WTC11 (cell line): ENCODE measurements around the gene RANGRF. TPM values are rescaled to one million over a fixed set of nuclear protein-coding genes. Genes with fewer than 3 reads are reported as not detected.

ENCODE experiments used
- ATAC-seq: fragments of 200-7000 bp; cut with Tn5 transposase; 2 replicates; pipeline ENCODE4 v1.10.0; 2021; ENCODE audit warnings: mild to moderate bottlenecking, moderate library complexity
- CTCF ChIA-PET: fragments of 300-600 bp; sonication (Branson Sonifier 250); formaldehyde crosslinking; loops from one replicate; lab custom pipeline; 2021; ENCODE audit warnings: antibody characterized with exemption; lab: Charles Lee
- POLR2A ChIA-PET: fragments of 350-600 bp; sonication (Branson Sonifier 250); formaldehyde crosslinking; loops from one replicate; lab custom pipeline; 2021; ENCODE audit warnings: antibody characterized with exemption; lab: Charles Lee
- DNase-seq: peaks from one replicate; pipeline ENCODE4 v3.0.0; 2021; ENCODE audit warnings: low spot score
- H3K27ac Mint-ChIP-seq: 2 replicates; pipeline ENCODE4 v1.8.0; 2021; ENCODE audit warnings: mixed read lengths
- H3K27me3 Mint-ChIP-seq: 2 replicates; pipeline ENCODE4 v1.8.0; 2021; ENCODE audit warnings: low read depth, mild to moderate bottlenecking, moderate library complexity, mixed read lengths
- H3K36me3 Mint-ChIP-seq: 2 replicates; pipeline ENCODE4 v1.8.0; 2021; ENCODE audit warnings: mixed read lengths
- H3K4me1 Mint-ChIP-seq: 2 replicates; pipeline ENCODE4 v1.8.0; 2022; ENCODE audit warnings: mixed read lengths
- H3K4me3 Mint-ChIP-seq: 2 replicates; pipeline ENCODE4 v1.8.0; 2021; ENCODE audit warnings: mild to moderate bottlenecking, moderate library complexity, mixed read lengths
- H3K9me3 Mint-ChIP-seq: 2 replicates; pipeline ENCODE4 v1.8.0; 2021; ENCODE audit warnings: mixed read lengths
- ARID4B ChIP-seq: sonication (generic); formaldehyde crosslinking; IDR thresholded peaks from 2 replicates; pipeline ENCODE4 v1.8.0; 2023; ENCODE audit warnings: missing genetic modification reagents, mild to moderate bottlenecking, borderline replicate concordance
- CBFB ChIP-seq: sonication (generic); formaldehyde crosslinking; IDR thresholded peaks from 2 replicates; pipeline ENCODE4 v1.8.1; 2022; ENCODE audit warnings: mild to moderate bottlenecking, low read depth, missing genetic modification reagents
- E2F5 ChIP-seq: sonication (generic); formaldehyde crosslinking; IDR thresholded peaks from 2 replicates; pipeline ENCODE4 v1.8.1; 2022; ENCODE audit warnings: mild to moderate bottlenecking, moderate library complexity, missing genetic modification reagents
- ELF4 ChIP-seq: sonication (generic); formaldehyde crosslinking; IDR thresholded peaks from 2 replicates; pipeline ENCODE4 v1.8.1; 2022; ENCODE audit warnings: low read depth, mild to moderate bottlenecking, moderate library complexity, missing genetic modification reagents
- ERG ChIP-seq: fragments of 250-450 bp; sonication (Bioruptor Pico); IDR thresholded peaks from 2 replicates; pipeline ENCODE4 v1.8.0; 2021; ENCODE audit warnings: mild to moderate bottlenecking
- ESRRA ChIP-seq: sonication (generic); formaldehyde crosslinking; IDR thresholded peaks from 2 replicates; pipeline ENCODE4 v1.8.1; 2022; ENCODE audit warnings: mild to moderate bottlenecking, missing genetic modification reagents, borderline replicate concordance
- GRHL2 ChIP-seq: fragments of 250-450 bp; sonication (Bioruptor Pico); IDR thresholded peaks from 2 replicates; pipeline ENCODE4 v1.8.0; 2022; ENCODE audit warnings: mild to moderate bottlenecking, moderate library complexity; ENCODE audit not compliant: insufficient replicate concordance, severe bottlenecking
- HMGA2 ChIP-seq: fragments of 250-450 bp; sonication (Bioruptor Pico); IDR thresholded peaks from 2 replicates; pipeline ENCODE4 v1.4.0; 2021; ENCODE audit warnings: mild to moderate bottlenecking, moderate library complexity
- NFE2L1 ChIP-seq: sonication (generic); formaldehyde crosslinking; IDR thresholded peaks from 2 replicates; pipeline ENCODE4 v1.8.1; 2023; ENCODE audit warnings: missing genetic modification reagents
- NR1H2 ChIP-seq: sonication (generic); formaldehyde crosslinking; IDR thresholded peaks from 2 replicates; pipeline ENCODE4 v1.9.0; 2021; ENCODE audit warnings: mild to moderate bottlenecking, moderate library complexity, missing genetic modification reagents
- NR2C2 ChIP-seq: sonication (generic); formaldehyde crosslinking; IDR thresholded peaks from 2 replicates; pipeline ENCODE4 v1.8.0; 2022; ENCODE audit warnings: mild to moderate bottlenecking, missing genetic modification reagents
- SMAD3 ChIP-seq: sonication (generic); formaldehyde crosslinking; IDR thresholded peaks from 2 replicates; pipeline ENCODE4 v1.8.0; 2022; ENCODE audit warnings: missing genetic modification reagents, mild to moderate bottlenecking, borderline replicate concordance
- TCF7 ChIP-seq: sonication (generic); formaldehyde crosslinking; IDR thresholded peaks from 2 replicates; pipeline ENCODE4 v1.8.0; 2022; ENCODE audit warnings: mild to moderate bottlenecking, low read depth, missing genetic modification reagents, moderate library complexity
- TEAD1 ChIP-seq: sonication (generic); formaldehyde crosslinking; IDR thresholded peaks from 2 replicates; pipeline ENCODE4 v1.8.0; 2022; ENCODE audit warnings: mild to moderate bottlenecking, missing genetic modification reagents
- TEAD4 ChIP-seq: sonication (generic); formaldehyde crosslinking; IDR thresholded peaks from 2 replicates; pipeline ENCODE4 v1.8.0; 2022; ENCODE audit warnings: mild to moderate bottlenecking, missing genetic modification reagents
- TP53 ChIP-seq: sonication (generic); formaldehyde crosslinking; IDR thresholded peaks from 2 replicates; pipeline ENCODE4 v1.8.1; 2023; ENCODE audit warnings: mild to moderate bottlenecking, missing genetic modification reagents
- USF1 ChIP-seq: sonication (generic); formaldehyde crosslinking; IDR thresholded peaks from 2 replicates; pipeline ENCODE4 v1.8.0; 2022; ENCODE audit warnings: mild to moderate bottlenecking, missing genetic modification reagents
- ZBTB43 ChIP-seq: sonication (generic); formaldehyde crosslinking; IDR thresholded peaks from 2 replicates; pipeline ENCODE4 v1.8.1; 2023; ENCODE audit warnings: mild to moderate bottlenecking, missing genetic modification reagents
- ZNF396 ChIP-seq: fragments of 250-450 bp; sonication (Bioruptor Pico); IDR thresholded peaks from 2 replicates; pipeline ENCODE4 v1.8.0; 2021; ENCODE audit warnings: mild to moderate bottlenecking, moderate library complexity, borderline replicate concordance
- ZNF423 ChIP-seq: fragments of 250-450 bp; sonication (Bioruptor Pico); IDR thresholded peaks from 2 replicates; pipeline ENCODE4 v2.1.2; 2022; ENCODE audit warnings: mild to moderate bottlenecking, moderate library complexity
- ZNF671 ChIP-seq: fragments of 250-450 bp; sonication (Bioruptor Pico); IDR thresholded peaks from 2 replicates; pipeline ENCODE4 v1.8.0; 2021; ENCODE audit warnings: mild to moderate bottlenecking
- total RNA-seq: library from RNA; stranded (reverse); gene quantifications from 3 replicates; pipeline ENCODE4 v1.2.3, GENCODE V29; 2021
- TF ChIP-seq, protein P1 (sequence below): sonication (generic); formaldehyde crosslinking; IDR thresholded peaks from 2 replicates; pipeline ENCODE4 v1.8.0; 2022; ENCODE audit warnings: mild to moderate bottlenecking, missing genetic modification reagents
- TF ChIP-seq, protein P2 (sequence below): fragments of 250-450 bp; sonication (Bioruptor Pico); IDR thresholded peaks from 2 replicates; pipeline ENCODE4 v1.9.0; 2021; ENCODE audit warnings: mild to moderate bottlenecking

RANGRF gene
- total RNA-seq, 1 experiment from 2014 or later, result 32.7 TPM

DNA sequence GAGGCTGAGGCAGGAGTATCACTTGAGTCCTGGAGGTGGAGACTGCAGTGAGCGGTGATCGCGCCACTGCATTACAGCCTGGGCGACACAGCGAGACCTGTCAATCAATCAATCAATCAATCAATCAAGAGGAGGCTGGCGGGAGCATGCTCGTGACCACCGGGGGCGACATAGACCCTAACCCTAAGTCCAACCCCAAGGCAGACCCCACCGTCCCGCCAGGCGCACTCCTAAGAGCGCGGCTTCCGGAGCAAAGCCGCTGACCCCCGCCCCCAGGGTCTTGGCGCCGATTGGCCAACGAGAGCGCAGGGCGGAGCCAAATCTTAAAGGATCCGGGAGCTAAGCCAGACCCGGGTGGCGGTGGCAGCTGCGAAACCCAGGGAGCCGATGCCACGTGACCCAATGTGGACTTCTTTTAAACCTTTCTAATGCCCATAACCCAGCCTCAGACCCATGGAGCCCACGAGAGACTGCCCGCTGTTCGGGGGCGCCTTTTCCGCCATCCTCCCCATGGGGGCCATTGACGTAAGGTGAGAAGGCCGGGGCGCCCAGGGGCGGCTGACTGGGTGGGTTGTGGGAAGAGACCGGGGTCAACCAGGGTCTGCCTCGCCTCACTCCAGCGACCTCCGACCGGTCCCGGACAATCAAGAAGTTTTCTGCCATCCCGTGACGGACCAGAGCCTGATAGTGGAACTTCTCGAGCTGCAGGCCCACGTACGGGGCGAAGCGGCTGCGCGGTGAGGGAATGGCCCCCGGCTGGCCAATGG lies at the start of gene RANGRF (continued):
- no peak; the same call in 1 of the 2 replicates for TF ChIP-seq ARID4B
- TF ChIP-seq ZNF671, result no peak

DNA sequence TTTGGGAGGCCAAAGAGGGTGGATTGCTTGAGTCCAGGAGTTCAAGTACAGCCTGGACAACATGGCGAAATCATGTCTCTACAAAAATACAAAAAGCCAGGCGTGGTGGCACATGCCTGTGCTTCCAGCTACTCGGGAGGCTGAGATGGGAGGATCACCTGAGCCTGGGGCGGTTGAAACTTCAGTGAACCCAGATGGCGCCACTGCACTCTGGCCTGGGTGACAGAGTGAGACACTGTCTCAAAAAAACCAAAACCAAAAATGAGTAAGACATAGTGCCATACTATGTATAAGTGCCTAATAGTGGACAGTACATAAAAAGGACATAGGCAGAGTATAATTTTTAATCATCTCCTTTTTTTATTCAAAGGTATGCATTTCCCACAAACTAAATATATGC lies 44.6 kb upstream of the RANGRF start:
- CTCF ChIA-PET, result interaction anchor here (0.6 to 1.1 kb wide), 2 partner anchors 25 to 83 kb away, joined by 3 to 4 read pairs; no protein-coding TSS in a partner anchor

DNA sequence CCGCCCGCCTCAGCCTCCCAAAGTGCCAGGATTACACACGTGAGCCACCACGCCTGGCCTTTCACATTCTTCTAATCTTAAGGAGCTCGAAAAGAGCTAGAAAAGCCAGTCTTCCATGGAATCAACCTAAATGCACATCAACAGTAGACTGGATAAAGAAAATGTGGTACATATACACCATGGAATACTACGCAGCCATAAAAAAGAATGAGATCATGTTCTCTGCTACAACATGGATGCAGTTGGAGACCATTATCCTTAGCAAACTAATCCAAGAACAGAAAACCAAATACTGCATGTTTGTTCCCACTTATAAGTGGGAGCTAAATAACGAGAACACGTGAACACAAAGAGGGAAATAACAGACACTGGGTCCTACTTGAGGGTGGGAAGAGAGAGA lies 43.7 kb upstream of the RANGRF start:
- Mint-ChIP-seq H3K27ac (no peak overlapping the region), H3K4me1 (peaks cover 8% of the 10 kb centered on the region), H3K4me3 (no peak overlapping the region), H3K36me3 (peaks cover 16% of the 10 kb centered on the region), H3K27me3 (no peaks in the 10 kb centered on the region), H3K9me3 (0 out of 2 replicates have a peak, but pooled peaks cover 8% of the 10 kb centered on the region)
- DNase-seq (no peak), ATAC-seq (no peak)
- ChIA-PET POLR2A (no interaction called here), CTCF (interaction anchor here (0.6 kb wide), 1 partner anchor 26 kb away, joined by 3 read pairs; no protein-coding TSS in a partner anchor)
- no peak for TF ChIP-seq TEAD1 (CRISPR knock-in tag)
- no peak for TF ChIP-seq NR2C2
- no peak for TF ChIP-seq ZNF396 (CRISPR knock-in tag)
- no peak for TF ChIP-seq NR1H2
- no peak for TF ChIP-seq CBFB (CRISPR knock-in tag)
- TF ChIP-seq NFE2L1 (CRISPR knock-in tag), result no peak
- TF ChIP-seq ESRRA (CRISPR knock-in tag), result no peak
- TF ChIP-seq, protein P1, sequence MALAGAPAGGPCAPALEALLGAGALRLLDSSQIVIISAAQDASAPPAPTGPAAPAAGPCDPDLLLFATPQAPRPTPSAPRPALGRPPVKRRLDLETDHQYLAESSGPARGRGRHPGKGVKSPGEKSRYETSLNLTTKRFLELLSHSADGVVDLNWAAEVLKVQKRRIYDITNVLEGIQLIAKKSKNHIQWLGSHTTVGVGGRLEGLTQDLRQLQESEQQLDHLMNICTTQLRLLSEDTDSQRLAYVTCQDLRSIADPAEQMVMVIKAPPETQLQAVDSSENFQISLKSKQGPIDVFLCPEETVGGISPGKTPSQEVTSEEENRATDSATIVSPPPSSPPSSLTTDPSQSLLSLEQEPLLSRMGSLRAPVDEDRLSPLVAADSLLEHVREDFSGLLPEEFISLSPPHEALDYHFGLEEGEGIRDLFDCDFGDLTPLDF (CRISPR knock-in tag), result no peak
- TF ChIP-seq GRHL2, result no peak
- TF ChIP-seq, protein P2, sequence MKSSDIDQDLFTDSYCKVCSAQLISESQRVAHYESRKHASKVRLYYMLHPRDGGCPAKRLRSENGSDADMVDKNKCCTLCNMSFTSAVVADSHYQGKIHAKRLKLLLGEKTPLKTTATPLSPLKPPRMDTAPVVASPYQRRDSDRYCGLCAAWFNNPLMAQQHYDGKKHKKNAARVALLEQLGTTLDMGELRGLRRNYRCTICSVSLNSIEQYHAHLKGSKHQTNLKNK (CRISPR knock-in tag), result no peak
- TF ChIP-seq HMGA2, result no peak
- no peak for TF ChIP-seq TP53 (CRISPR knock-in tag)
- no peak for TF ChIP-seq ERG (CRISPR knock-in tag)
- no peak for TF ChIP-seq E2F5 (CRISPR knock-in tag)
- no peak for TF ChIP-seq USF1 (CRISPR knock-in tag)
- TF ChIP-seq TEAD4 (CRISPR knock-in tag), result no peak
- no peak for TF ChIP-seq ELF4 (CRISPR knock-in tag)

More for the DNA sequence above, 44.6 kb upstream of the RANGRF start:
- H3K9me3 Mint-ChIP-seq, result 0 out of 2 replicates have a peak, but pooled peaks cover 8% of the 10 kb centered on the region
- H3K4me1 Mint-ChIP-seq, result 0 out of 2 replicates have a peak, but pooled peaks cover 4% of the 10 kb centered on the region
- TF ChIP-seq TCF7, result no peak
- TF ChIP-seq ZBTB43 (CRISPR knock-in tag), result no peak
- TF ChIP-seq SMAD3, result no peak
- no peak for TF ChIP-seq ZNF423 (CRISPR knock-in tag)
- DNase-seq (no peak), ATAC-seq (no peak)
- POLR2A ChIA-PET, result no interaction called here
- peaks cover 20% of the 10 kb centered on the region for H3K36me3 Mint-ChIP-seq
- no peaks in the 10 kb centered on the region for H3K27me3 Mint-ChIP-seq
- 0 out of 2 replicates have a peak overlapping the region, but pooled peaks have one; percentile 18 for H3K27ac Mint-ChIP-seq
- H3K4me3 Mint-ChIP-seq, result no peak overlapping the region
